22Rv1 (cell line): ENCODE data around the gene ARL13B.

ENCODE experiments used
- CTCF ChIP-seq: fragments of 450-650 bp; IDR thresholded peaks from 2 replicates; pipeline ENCODE4 v1.5.1; 2017; ENCODE audit warnings: mild to moderate bottlenecking
- ZFX ChIP-seq: fragments of 450-650 bp; IDR thresholded peaks from 2 replicates; pipeline ENCODE4 v1.6.1; 2017; ENCODE audit warnings: antibody characterized with exemption, borderline replicate concordance

- TF ChIP-seq CTCF (no peak), ZFX (no peak)
These were observed 109.2 kb downstream of the ARL13B start for GRCh38 chr3:94089126-94089525.
